ENCODE data around the gene LAMC2.

LAMC2 gene

GRCh38 chr1:183236158-183236725 lies 50.2 kb downstream of the LAMC2 start:
- ATAC-seq = no peak

More at GRCh38 chr1:183236158-183236725, 50.2 kb downstream of the LAMC2 start:
- TF ChIP-seq BACH2 (CRISPR knock-in tag; IDR thresholded peaks at IDR 0.05; ENCODE audit: borderline replicate concordance) = no peak
- no peak for TF ChIP-seq POU6F1 (CRISPR knock-in tag; IDR thresholded peaks at IDR 0.05; ENCODE audit: borderline replicate concordance, low read depth)
- TF ChIP-seq PATZ1 (CRISPR knock-in tag; IDR thresholded peaks at IDR 0.05; ENCODE audit: borderline replicate concordance) = no peak
- no peak for TF ChIP-seq ZNF8 (CRISPR knock-in tag; IDR thresholded peaks at IDR 0.05)
- TF ChIP-seq ZNF70 (CRISPR knock-in tag; IDR thresholded peaks at IDR 0.05) = no peak
- no peak for TF ChIP-seq TOX (CRISPR knock-in tag; IDR thresholded peaks at IDR 0.05; ENCODE audit: borderline replicate concordance)
- no peak for TF ChIP-seq CSDC2 (CRISPR knock-in tag; IDR thresholded peaks at IDR 0.05)
- TF ChIP-seq ZNF565 (CRISPR knock-in tag; conservative IDR thresholded peaks at IDR 0.05; ENCODE audit: low read depth) = no peak
- TF ChIP-seq CSRNP3 (CRISPR knock-in tag; IDR thresholded peaks at IDR 0.05) = no peak
- no peak for TF ChIP-seq ESRRG (CRISPR knock-in tag; IDR thresholded peaks at IDR 0.05)
- TF ChIP-seq ARNTL (CRISPR knock-in tag; IDR thresholded peaks at IDR 0.05; ENCODE audit: borderline replicate concordance, low read depth) = no peak
- no peak for TF ChIP-seq PPARA (CRISPR knock-in tag; IDR thresholded peaks at IDR 0.05; ENCODE audit: borderline replicate concordance)
- TF ChIP-seq GLIS3 (CRISPR knock-in tag; IDR thresholded peaks at IDR 0.05) = no peak
- TF ChIP-seq ZFP30 (CRISPR knock-in tag; IDR thresholded peaks at IDR 0.05) = no peak
- TF ChIP-seq ISL1 (CRISPR knock-in tag; IDR thresholded peaks at IDR 0.05) = no peak
- TF ChIP-seq TSHZ2 (CRISPR knock-in tag; IDR thresholded peaks at IDR 0.05) = no peak
- TF ChIP-seq ZFP3 (CRISPR knock-in tag; IDR thresholded peaks at IDR 0.05) = no peak
- no peak for TF ChIP-seq CREB5 (CRISPR knock-in tag; IDR thresholded peaks at IDR 0.05; ENCODE audit: low read depth)
- TF ChIP-seq ZC3H10 (CRISPR knock-in tag; IDR thresholded peaks at IDR 0.05) = no peak
- TF ChIP-seq SNAI2 (CRISPR knock-in tag; IDR thresholded peaks at IDR 0.05) = no peak
